ENCODE data around the gene LRMDA.

DNA sequence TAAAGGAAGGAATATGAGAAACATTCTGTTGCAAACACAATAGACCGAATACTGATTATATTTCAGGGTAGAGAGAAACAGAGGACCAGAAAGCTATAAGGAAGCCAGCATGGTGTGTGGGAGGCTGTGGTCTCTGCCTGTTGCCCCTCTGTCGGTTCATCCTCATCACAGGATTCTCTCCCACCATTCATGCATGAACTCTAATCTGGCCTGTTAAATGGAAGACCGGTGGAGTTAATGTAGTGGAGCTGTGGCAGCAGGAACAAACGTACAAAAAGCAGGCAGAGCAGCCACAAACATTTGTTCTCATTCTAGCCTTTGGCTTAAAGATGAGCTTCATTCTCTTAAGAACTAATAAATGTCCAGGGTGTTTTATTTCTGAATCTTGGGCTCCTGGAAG lies 902.4 kb downstream of the LRMDA start:
- TF ChIP-seq JUN (IDR thresholded peaks at IDR 0.05; ENCODE audit: borderline replicate concordance, insufficient read depth, insufficient read length, low read depth): no peak
- no peak for TF ChIP-seq POLR2A (IDR thresholded peaks at IDR 0.05; ENCODE audit: low read depth, low read length)
- TF ChIP-seq, protein P1, sequence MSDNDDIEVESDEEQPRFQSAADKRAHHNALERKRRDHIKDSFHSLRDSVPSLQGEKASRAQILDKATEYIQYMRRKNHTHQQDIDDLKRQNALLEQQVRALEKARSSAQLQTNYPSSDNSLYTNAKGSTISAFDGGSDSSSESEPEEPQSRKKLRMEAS (IDR thresholded peaks at IDR 0.05; ENCODE audit: insufficient read depth, insufficient read length): no peak
- TF ChIP-seq, protein P2, sequence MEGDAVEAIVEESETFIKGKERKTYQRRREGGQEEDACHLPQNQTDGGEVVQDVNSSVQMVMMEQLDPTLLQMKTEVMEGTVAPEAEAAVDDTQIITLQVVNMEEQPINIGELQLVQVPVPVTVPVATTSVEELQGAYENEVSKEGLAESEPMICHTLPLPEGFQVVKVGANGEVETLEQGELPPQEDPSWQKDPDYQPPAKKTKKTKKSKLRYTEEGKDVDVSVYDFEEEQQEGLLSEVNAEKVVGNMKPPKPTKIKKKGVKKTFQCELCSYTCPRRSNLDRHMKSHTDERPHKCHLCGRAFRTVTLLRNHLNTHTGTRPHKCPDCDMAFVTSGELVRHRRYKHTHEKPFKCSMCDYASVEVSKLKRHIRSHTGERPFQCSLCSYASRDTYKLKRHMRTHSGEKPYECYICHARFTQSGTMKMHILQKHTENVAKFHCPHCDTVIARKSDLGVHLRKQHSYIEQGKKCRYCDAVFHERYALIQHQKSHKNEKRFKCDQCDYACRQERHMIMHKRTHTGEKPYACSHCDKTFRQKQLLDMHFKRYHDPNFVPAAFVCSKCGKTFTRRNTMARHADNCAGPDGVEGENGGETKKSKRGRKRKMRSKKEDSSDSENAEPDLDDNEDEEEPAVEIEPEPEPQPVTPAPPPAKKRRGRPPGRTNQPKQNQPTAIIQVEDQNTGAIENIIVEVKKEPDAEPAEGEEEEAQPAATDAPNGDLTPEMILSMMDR (IDR thresholded peaks at IDR 0.05; ENCODE audit: extremely low read depth in 1 of 2, insufficient read depth in 1 of 2, low read depth in 1 of 2, low read length in 2 of 2): no peak
- TF ChIP-seq POLR2AphosphoS5 (IDR thresholded peaks at IDR 0.05; ENCODE audit: insufficient read depth, low read depth, low read length): no peak
- no peak for TF ChIP-seq GATA2 (IDR thresholded peaks at IDR 0.05; ENCODE audit: insufficient read depth, insufficient read length, low read depth, low read length)
- TF ChIP-seq MYC (IDR thresholded peaks at IDR 0.05; ENCODE audit: low read depth, low read length): no peak
